Measurements from ENCODE around the gene SLC11A2. TPM values are rescaled to one million over a fixed set of nuclear protein-coding genes. Genes with fewer than 3 reads are reported as not detected.

Gene SLC11A2
- total RNA-seq, 2 donors from 2014 or later = 51.8 to 56.3 TPM

DNA sequence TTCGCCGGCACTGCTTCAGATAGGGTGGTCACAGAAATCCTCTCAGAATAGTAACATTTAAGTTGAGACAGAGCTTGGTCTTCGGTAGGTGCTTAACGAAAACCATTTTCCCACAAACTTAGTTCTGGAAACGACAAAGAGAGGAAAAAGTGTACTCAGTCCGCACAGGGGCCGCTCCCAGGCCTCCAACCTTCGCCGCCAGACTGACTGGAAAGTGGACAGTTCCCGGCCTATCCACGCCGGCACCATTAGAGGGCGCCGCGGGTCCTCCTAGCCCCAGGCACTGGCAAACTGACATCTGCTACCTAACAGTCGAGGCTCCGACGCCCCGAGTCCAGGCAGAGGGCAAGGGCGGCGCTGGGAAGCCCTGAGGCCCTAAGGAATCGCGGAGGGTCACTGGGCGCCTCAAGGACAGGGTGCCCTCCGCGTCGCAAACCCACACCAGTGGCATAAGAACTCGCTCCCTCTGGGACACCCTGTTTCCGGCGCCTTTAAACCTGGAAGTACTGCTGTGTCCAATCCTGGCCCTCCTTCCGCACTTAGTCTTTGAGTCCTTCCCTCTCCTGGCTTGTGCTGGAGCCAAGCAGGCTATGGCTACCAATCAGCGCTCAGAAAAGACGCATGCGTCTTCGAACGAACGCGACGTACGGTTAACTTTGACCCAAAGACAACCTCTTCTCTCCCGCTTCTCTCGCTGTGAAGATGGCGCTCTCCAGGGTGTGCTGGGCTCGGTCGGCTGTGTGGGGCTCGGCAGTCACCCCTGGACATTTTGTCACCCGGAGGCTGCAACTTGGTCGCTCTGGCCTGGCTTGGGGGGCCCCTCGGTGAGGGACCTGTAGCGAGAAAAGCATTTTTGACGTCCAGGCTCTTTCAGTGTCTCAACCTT, 21.7 kb upstream of the SLC11A2 start, which contains the start of gene LETMD1:
LETMD1 (plus strand) TSS at position 673 of the 886 bp plus-strand sequence; CDS start at position 703, 30 bp downstream.
- Mint-ChIP-seq H3K36me3 (ENCODE audit: low read depth) (peaks cover 47% of the 10 kb centered on the region), H3K4me3 (peak within 1 kb of the TSS; percentile 98), H3K27ac (peak within 1 kb of the TSS; percentile 95), H3K9me3 (no peaks in the 10 kb centered on the region), H3K4me1 (peaks cover 16% of the 10 kb centered on the region), H3K27me3 (no peaks in the 10 kb centered on the region)
- ATAC-seq (replicated peaks) = peak; percentile 98

DNA sequence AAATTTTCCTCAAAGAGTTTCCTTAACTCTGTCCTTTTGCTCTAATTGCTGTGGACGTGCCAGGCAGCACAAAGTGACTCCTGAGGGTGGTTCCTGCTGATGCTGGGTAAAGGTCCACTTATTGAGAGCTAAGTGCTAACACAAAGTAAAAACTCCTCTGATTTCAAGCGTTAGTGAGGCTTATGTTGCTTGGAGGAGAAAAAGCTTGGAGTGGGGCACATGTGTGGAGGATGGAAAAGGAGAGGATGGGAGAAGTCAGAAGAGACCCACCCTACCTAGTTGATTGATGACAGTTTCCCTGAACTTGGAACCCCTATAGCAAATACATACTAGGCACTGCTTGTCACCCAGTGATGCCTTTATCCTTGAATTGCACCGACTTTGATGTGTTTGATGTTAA, 10.1 kb upstream of the SLC11A2 start:
- no peaks in the 10 kb centered on the region for H3K9me3 Mint-ChIP-seq
- no peak overlapping the region for H3K4me3 Mint-ChIP-seq
- no peaks in the 10 kb centered on the region for H3K27me3 Mint-ChIP-seq
- H3K27ac Mint-ChIP-seq = no peak overlapping the region
- H3K36me3 Mint-ChIP-seq (ENCODE audit: low read depth) = no peaks in the 10 kb centered on the region
- H3K4me1 Mint-ChIP-seq = no peaks in the 10 kb centered on the region
- ATAC-seq (replicated peaks) = no peak

DNA sequence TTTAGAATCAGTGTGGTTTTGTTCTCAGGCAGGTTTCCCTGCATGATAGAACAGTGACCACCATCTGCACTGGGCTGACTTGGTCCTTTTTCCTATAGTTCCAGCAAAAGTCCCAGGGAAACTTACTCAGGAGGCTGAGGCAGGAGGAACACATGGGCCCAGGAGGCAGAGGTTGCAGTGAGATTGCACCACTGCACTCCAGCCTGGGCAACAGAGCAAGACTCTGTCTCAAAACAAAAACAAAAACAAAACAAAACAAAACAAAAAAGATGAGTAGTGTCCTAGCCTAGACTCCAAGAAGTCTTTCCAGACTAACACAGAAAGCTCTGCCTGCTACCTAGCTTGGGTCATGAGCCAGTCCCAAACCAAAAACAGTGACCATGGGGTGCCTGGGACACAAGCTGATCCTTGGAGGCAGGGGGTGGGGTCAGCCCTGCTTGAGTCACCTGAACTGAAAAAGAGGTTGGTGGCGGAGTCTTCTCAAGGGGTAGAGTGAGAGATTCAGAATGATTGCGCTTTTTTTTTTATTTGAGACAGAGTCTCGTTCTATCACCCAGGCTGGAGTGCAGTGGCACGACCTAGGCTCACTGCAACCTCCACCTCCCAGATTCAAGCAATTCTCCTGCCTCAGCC, 7.4 kb upstream of the SLC11A2 start:
- ATAC-seq (replicated peaks) = no peak
- Mint-ChIP-seq H3K4me3 (no peak overlapping the region), H3K4me1 (no peaks in the 10 kb centered on the region), H3K27me3 (peaks cover 4% of the 10 kb centered on the region), H3K27ac (no peak overlapping the region), H3K9me3 (no peaks in the 10 kb centered on the region), H3K36me3 (ENCODE audit: low read depth) (no peaks in the 10 kb centered on the region)

DNA sequence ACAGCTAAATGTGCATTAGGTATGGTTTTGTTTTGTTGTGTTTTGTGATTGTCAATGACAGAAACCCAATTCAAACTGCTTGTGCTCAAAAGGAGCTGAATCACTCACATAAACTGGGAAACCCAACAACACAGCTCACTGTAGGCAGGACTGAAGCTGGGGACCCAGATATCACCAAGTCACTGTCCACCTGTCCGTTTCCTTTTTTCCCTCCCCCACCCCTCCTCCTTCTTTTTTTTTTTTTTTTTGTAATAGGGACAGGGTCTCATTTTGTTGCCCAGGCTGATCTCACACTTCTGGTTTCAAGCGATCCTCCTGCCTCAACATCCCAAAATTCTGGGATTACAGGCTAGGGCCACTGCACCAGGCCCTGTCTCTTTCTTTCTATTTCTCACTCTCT, 6.9 kb upstream of the SLC11A2 start:
- Mint-ChIP-seq H3K9me3 (no peaks in the 10 kb centered on the region), H3K27ac (no peak overlapping the region), H3K4me3 (no peak overlapping the region), H3K4me1 (peaks cover 3% of the 10 kb centered on the region), H3K36me3 (ENCODE audit: low read depth) (no peaks in the 10 kb centered on the region), H3K27me3 (peaks cover 4% of the 10 kb centered on the region)
- no peak for ATAC-seq (replicated peaks)

DNA sequence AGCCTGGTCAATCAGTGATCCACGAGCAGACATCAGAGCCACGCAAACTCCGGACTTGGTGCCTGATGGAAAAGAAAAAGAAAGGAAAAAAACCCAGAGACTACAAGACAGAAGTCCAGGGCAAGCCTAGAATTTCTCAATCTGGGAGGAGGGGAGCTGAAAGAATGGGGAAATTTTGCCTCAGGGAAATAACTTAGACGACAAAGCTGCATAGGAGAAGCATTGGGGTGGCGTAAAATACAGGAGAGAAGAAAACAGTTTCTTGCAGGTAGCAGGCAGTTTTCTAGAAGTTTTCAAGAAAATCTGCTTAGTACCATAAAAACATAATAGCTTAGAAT, 2.6 kb upstream of the SLC11A2 start:
- H3K9me3 Mint-ChIP-seq = no peaks in the 10 kb centered on the region
- ATAC-seq (replicated peaks) = no peak

DNA sequence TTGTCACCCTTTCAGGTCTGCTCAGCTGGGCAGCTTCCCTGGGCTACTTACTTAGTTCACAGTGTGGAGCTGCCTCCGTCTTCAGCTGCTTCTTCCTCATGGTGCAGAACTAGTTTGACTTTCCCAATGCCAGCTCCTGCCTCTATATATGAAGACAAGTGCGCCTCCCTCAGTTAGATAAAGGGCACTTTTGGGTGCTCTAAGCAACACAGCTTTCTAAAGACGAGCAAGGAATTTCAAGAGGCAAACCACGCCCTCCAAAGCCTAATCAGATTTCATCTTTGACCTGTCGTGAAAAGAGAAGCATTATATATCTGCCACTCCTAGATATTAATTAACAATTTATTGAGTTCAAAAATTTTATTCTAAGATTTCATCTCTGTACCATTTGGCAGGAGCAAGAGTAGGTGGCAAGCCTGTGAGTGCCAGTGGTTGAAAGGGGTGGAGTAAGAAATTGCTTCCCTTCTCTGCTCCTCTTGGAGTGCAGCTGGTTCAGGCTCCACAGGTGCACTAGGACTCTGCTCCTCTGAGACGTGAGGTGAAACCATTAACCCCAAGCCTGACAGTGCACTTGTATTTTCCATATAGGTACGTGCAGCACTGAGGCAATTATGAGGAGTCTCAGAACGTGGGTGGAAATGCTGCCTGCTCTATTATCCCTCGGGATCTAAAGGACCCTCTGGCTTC, 2.1 kb upstream of the SLC11A2 start:
- Mint-ChIP-seq H3K4me1 (peaks cover 9% of the 10 kb centered on the region), H3K27me3 (peaks cover 4% of the 10 kb centered on the region), H3K4me3 (peak overlapping the region; percentile 43), H3K27ac (peak overlapping the region; percentile 13), H3K9me3 (no peaks in the 10 kb centered on the region), H3K36me3 (ENCODE audit: low read depth) (peaks cover 15% of the 10 kb centered on the region)
- no peak for ATAC-seq (replicated peaks)

More for the DNA sequence above, 2.6 kb upstream of the SLC11A2 start:
- peaks cover 4% of the 10 kb centered on the region for H3K27me3 Mint-ChIP-seq
- H3K36me3 Mint-ChIP-seq (ENCODE audit: low read depth) = peaks cover 15% of the 10 kb centered on the region
- H3K4me1 Mint-ChIP-seq = peaks cover 9% of the 10 kb centered on the region
- H3K27ac Mint-ChIP-seq = peak overlapping the region; percentile 13
- no peak overlapping the region for H3K4me3 Mint-ChIP-seq

DNA sequence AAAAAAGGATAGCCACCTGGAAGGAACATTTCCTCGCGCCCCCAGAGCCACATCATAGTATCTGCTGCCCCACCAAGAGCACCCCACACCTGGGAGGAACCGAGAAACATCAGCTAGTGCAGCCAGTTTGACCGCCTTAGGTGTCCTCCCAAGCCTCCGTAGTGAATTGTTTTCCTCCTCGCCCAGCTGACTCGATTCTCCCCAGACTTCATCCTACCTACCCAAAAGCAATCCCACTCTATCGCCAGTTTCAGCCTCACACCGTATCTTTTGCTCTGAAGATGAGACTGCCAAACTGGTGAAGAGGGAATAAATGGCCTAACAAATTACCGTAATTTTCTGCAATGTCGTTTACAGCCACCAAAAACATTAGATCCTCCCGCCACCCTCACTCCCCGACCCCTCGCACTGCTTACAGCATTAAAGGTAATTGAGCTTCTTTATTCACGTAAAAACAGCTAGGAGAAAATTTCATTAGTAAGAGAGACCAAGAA, 1.2 kb upstream of the SLC11A2 start:
- ATAC-seq (replicated peaks) = no peak
- Mint-ChIP-seq H3K9me3 (no peaks in the 10 kb centered on the region), H3K27me3 (peaks cover 4% of the 10 kb centered on the region), H3K4me1 (peaks cover 9% of the 10 kb centered on the region), H3K36me3 (ENCODE audit: low read depth) (peaks cover 15% of the 10 kb centered on the region), H3K27ac (no peak overlapping the region), H3K4me3 (peak overlapping the region; percentile 43)

DNA sequence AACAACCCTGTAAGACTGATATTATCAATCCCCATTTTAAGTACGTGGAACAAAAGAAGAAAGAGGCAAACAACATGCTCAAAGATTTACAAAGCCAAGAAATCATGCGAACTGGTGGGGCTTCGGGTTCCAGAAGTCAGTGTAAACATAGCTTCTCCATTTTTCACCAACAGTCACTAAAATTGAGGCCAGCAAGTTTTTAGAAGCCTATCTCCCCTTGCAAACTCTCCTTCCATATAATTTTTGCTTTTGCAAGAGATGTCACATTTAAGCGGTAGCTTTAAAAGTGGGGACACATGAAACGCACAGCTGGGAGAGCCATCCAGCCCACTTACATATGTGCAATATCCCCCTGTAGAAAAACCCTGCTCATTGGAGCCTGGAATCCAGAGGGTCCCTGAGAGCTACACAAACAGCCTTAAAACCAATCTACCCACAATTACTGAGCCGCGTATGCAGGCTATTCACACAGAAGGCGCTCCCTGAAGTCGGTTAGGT, 797 bp downstream of the SLC11A2 start:
- H3K9me3 Mint-ChIP-seq = no peaks in the 10 kb centered on the region
- ATAC-seq (replicated peaks) = no peak
- peak overlapping the region; percentile 82 for H3K4me3 Mint-ChIP-seq
- peak overlapping the region; percentile 93 for H3K27ac Mint-ChIP-seq
- H3K27me3 Mint-ChIP-seq = peaks cover 4% of the 10 kb centered on the region
- H3K36me3 Mint-ChIP-seq (ENCODE audit: low read depth) = peaks cover 17% of the 10 kb centered on the region
- H3K4me1 Mint-ChIP-seq = peaks cover 18% of the 10 kb centered on the region

DNA sequence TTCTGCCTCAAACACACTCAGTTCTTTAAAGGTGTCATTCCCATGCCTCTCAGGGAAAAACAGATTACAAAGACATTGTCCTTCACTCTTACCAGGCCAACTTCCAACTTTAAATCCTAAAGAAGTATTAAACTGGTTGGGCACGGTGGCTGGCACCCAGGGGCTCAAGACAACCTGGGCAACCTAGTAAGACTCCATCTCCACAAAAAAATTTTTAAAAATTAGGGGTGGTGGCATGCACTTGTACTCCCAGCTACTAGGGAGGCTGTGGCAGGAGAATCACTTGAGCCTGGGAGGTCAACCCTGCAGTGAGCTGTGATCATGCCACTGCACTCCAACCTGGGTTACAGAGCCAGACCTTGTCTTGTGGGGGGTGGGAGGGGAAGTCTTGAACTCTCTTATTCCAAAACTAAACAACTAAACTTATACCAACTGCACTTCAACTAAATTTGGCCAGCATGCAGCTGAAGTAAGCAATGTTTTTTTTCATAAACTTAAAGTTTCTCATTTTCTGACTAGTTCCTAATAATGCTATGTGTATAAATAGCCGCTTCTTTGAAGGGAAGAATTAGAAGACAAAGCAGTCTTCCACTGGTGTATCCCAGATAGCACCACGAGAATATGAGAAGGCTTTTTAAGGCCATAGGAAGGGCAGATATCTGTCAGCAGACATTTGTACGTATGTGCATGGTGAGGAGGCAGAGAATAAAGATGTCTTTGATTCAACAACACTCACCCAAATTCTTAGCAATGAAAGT, 2.4 kb downstream of the SLC11A2 start:
- H3K9me3 Mint-ChIP-seq = no peaks in the 10 kb centered on the region
- peak overlapping the region; percentile 82 for H3K4me3 Mint-ChIP-seq
- H3K4me1 Mint-ChIP-seq = peaks cover 18% of the 10 kb centered on the region
- H3K27ac Mint-ChIP-seq = peak overlapping the region; percentile 93
- H3K36me3 Mint-ChIP-seq (ENCODE audit: low read depth) = peaks cover 23% of the 10 kb centered on the region
- ATAC-seq (replicated peaks) = no peak
- H3K27me3 Mint-ChIP-seq = peaks cover 2% of the 10 kb centered on the region

DNA sequence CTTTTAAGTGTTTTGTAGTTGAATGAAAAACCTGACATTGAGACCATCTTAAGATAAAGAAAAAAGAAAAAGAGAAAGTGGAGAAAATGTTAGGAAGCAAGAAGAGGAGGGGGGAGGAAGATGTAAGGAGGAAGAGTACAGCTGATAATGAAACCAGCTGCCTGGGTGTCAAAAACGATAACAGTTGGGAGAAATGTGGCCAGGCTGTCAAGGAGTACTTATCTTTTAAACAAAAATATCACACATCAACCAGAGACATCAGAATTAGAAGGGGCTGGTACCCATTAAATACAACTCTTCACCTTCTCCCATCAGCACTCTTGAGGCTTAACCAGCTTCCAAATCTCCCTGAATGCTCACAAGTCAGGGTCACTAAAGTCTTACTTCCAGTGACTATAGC, 4.5 kb downstream of the SLC11A2 start:
- Mint-ChIP-seq H3K4me3 (peak overlapping the region; percentile 63), H3K9me3 (no peaks in the 10 kb centered on the region)
- no peak for ATAC-seq (replicated peaks)

DNA sequence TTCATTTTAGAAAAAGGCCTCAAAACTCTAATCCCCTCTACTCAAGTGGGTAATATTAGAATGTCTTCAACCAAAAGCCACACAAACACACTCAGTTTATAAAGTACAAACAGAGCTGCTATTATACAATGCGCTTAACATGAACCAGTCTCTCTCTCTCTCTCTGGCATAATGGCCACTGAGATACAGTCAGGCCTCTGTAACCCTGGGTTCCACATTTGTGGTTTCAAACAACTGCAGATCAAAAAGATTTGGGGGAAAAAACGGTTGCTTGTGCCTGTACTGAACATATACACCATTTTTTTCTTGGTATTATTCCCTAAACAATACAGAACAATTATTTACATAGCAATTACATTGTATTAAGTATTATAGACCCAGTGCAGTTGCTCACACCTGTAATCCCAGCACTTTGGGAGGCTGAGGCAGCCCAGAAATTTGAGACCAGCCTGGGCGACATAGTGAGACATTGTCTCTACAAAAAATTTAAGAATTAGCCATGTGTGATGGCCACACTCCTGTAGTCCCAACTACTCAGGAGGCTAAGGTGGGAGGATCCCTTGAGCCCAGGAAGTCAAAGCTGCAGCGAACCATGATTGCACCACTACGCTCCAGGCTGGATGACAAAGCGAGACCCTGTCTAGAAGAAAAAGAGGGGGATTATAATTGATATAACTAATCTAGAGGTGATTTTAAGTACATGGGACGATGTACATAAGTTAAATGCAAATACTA, 5.6 kb downstream of the SLC11A2 start:
- Mint-ChIP-seq H3K4me3 (no peak overlapping the region), H3K27ac (no peak overlapping the region), H3K27me3 (no peaks in the 10 kb centered on the region), H3K4me1 (peaks cover 14% of the 10 kb centered on the region), H3K36me3 (ENCODE audit: low read depth) (peaks cover 22% of the 10 kb centered on the region), H3K9me3 (no peaks in the 10 kb centered on the region)
- ATAC-seq (replicated peaks) = no peak

More for the DNA sequence above, 4.5 kb downstream of the SLC11A2 start:
- Mint-ChIP-seq H3K27me3 (no peaks in the 10 kb centered on the region), H3K27ac (peak overlapping the region; percentile 26), H3K4me1 (peaks cover 14% of the 10 kb centered on the region), H3K36me3 (ENCODE audit: low read depth) (peaks cover 23% of the 10 kb centered on the region)

DNA sequence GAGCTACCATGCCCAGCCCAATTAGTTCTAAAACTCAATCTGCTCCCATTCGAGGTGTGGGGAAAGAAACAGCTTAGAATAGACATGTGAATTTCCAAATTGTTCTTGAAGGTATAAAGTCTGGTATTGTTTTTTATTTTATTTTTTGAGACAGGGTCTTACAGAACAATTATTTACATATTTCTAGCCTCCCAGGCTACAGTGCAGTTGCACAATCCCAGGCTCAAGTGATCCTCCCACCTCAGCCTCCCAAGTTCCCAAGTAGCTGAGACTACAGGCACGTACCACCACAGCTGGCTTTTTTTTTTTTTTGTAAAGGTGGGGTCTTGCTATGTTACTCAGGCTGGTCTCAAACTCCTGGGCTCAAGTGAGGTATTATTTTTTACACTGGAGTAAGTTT, 6.3 kb downstream of the SLC11A2 start:
- Mint-ChIP-seq H3K36me3 (ENCODE audit: low read depth) (peaks cover 16% of the 10 kb centered on the region), H3K4me3 (no peak overlapping the region), H3K27me3 (no peaks in the 10 kb centered on the region), H3K4me1 (peaks cover 14% of the 10 kb centered on the region), H3K9me3 (no peaks in the 10 kb centered on the region), H3K27ac (no peak overlapping the region)
- no peak for ATAC-seq (replicated peaks)

DNA sequence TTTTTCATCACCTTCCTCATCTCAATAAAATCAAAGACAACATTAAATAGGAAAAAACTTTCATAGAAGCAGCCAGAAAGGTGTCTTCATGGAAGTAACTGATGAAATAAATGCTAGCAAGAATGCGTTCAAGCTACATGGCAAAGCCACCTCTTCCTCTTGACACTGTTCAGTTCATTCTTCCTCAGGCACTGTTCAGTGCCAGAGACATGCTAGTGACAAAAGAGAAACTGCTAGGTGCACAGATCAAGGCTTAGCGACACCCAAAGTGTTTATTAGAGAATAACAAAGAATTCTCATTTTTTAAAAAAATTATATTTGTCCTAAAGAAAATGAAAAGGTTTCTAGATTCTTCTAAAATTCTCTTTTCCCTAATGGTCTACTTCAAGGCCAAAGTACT, 7.2 kb downstream of the SLC11A2 start:
- Mint-ChIP-seq H3K27ac (no peak overlapping the region), H3K4me1 (peaks cover 14% of the 10 kb centered on the region), H3K36me3 (ENCODE audit: low read depth) (peaks cover 8% of the 10 kb centered on the region)

More for the DNA sequence above, 7.2 kb downstream of the SLC11A2 start:
- no peaks in the 10 kb centered on the region for H3K27me3 Mint-ChIP-seq
- H3K9me3 Mint-ChIP-seq = no peaks in the 10 kb centered on the region
- ATAC-seq (replicated peaks) = no peak
- H3K4me3 Mint-ChIP-seq = no peak overlapping the region

Data from activated T-helper 17 cell treated with anti-CD3 and anti-CD28 coated beads, Interleukin-2, amount 50 U/mL, for 72 hours (primary cell).